Chondrocyte (in vitro differentiated cells): ENCODE results near the gene PARP12. TPM values are rescaled to one million over a fixed set of nuclear protein-coding genes. Genes with fewer than 3 reads are reported as not detected.

Experiments
- DNase-seq: peaks from one replicate; pipeline ENCODE4 v3.0.0; 2021; ENCODE audit warnings: mixed read lengths, low spot score
- H3K27ac Mint-ChIP-seq: one replicate; pipeline ENCODE4 v1.8.0; 2021; ENCODE audit warnings: mild to moderate bottlenecking, moderate library complexity, mixed read lengths; ENCODE audit not compliant: unreplicated experiment
- H3K27me3 Mint-ChIP-seq: 2 replicates; pipeline ENCODE4 v1.8.0; 2021; ENCODE audit warnings: low read depth, mixed read lengths
- H3K36me3 Mint-ChIP-seq: 2 replicates; pipeline ENCODE4 v1.8.0; 2021; ENCODE audit warnings: low read depth, mixed read lengths
- H3K4me1 Mint-ChIP-seq: 2 replicates; pipeline ENCODE4 v1.8.0; 2021; ENCODE audit warnings: low read depth, mild to moderate bottlenecking, mixed read lengths
- H3K4me3 Mint-ChIP-seq: one replicate; pipeline ENCODE4 v1.8.0; 2021; ENCODE audit warnings: mild to moderate bottlenecking, moderate library complexity, mixed read lengths; ENCODE audit not compliant: unreplicated experiment
- H3K9me3 Mint-ChIP-seq: 2 replicates; pipeline ENCODE4 v1.8.0; 2021; ENCODE audit warnings: low read depth, mixed read lengths
- CTCF ChIP-seq: fragments of 200-600 bp; sonication (generic); IDR thresholded peaks from 2 replicates; pipeline ENCODE4 v1.5.0; 2021; ENCODE audit warnings: antibody characterized with exemption, mild to moderate bottlenecking, moderate library complexity
- total RNA-seq: library from RNA; stranded (reverse); gene quantifications from 3 replicates; pipeline ENCODE4 v1.2.1, GENCODE V29; 2021

PARP12 gene
- total RNA-seq, 1 donor from 2014 or later, result 9.8 TPM

GRCh38 chr7:140068033-140068432, 5.3 kb upstream of the PARP12 start:
- no peak for DNase-seq
- H3K27me3 Mint-ChIP-seq, result no peaks in the 10 kb centered on the region
- TF ChIP-seq CTCF, result no peak
- H3K9me3 Mint-ChIP-seq, result peaks cover 43% of the 10 kb centered on the region
- no peak overlapping the region for H3K27ac Mint-ChIP-seq
- peaks cover 16% of the 10 kb centered on the region for H3K36me3 Mint-ChIP-seq
- no peak overlapping the region for H3K4me3 Mint-ChIP-seq
- no peaks in the 10 kb centered on the region for H3K4me1 Mint-ChIP-seq

DNA sequence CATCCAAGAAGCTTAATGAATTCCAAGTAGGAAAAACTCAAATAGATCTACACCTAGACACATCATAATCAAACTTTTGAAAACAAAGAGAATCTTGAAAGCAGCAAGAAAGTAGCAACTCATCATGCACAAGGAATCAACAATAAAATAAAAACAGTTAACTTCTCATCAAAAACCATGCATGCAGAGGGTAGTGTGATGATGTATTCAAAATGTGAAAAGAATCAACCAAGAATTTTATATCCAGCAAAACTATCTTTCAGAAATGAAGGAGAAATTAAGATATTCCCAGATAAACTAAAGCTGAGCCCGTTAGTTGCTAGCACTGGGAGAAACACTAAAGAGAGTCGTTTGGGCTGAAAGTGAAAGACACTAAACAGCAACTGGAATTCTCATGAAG, 4.3 kb upstream of the PARP12 start:
- H3K36me3 Mint-ChIP-seq, result peaks cover 16% of the 10 kb centered on the region
- no peak overlapping the region for H3K4me3 Mint-ChIP-seq
- no peak overlapping the region for H3K27ac Mint-ChIP-seq
- H3K9me3 Mint-ChIP-seq, result peaks cover 43% of the 10 kb centered on the region
- DNase-seq, result no peak
- no peaks in the 10 kb centered on the region for H3K27me3 Mint-ChIP-seq
- no peak for TF ChIP-seq CTCF
- H3K4me1 Mint-ChIP-seq, result no peaks in the 10 kb centered on the region

DNA sequence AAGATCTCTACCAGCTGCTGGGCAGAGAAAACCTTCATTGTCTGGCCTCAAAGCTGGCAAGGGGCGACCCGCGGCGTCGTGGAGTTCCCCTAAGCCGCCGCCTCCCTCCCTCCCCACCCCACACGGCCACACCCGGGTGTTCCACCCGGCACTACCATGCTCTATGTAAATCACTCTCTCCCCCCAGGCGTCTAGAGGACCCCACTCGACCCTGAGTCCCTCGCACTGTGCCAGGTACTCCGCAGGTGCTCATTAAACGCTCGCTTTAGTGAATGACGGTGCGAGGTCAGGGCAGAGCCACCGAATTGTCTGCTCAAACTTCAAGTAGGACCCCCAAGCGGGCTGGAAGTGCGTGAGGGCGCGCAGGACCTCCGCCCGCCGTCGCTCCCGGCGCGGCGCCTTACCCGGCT, 628 bp downstream of the PARP12 start:
- H3K27ac Mint-ChIP-seq, result peak overlapping the region; percentile 74

GRCh38 chr7:140061607-140061930, 1.2 kb downstream of the PARP12 start:
- Mint-ChIP-seq H3K9me3 (peaks cover 11% of the 10 kb centered on the region), H3K27me3 (no peaks in the 10 kb centered on the region), H3K27ac (peak overlapping the region; percentile 29), H3K4me3 (peak overlapping the region; percentile 71), H3K4me1 (peaks cover 36% of the 10 kb centered on the region), H3K36me3 (peaks cover 3% of the 10 kb centered on the region)
- TF ChIP-seq CTCF, result no peak
- DNase-seq, result no peak

More for the DNA sequence above, 628 bp downstream of the PARP12 start:
- DNase-seq, result no peak
- Mint-ChIP-seq H3K27me3 (no peaks in the 10 kb centered on the region), H3K9me3 (peaks cover 17% of the 10 kb centered on the region), H3K4me1 (peaks cover 36% of the 10 kb centered on the region), H3K4me3 (peak overlapping the region; percentile 71), H3K36me3 (peaks cover 8% of the 10 kb centered on the region)
- TF ChIP-seq CTCF, result no peak

DNA sequence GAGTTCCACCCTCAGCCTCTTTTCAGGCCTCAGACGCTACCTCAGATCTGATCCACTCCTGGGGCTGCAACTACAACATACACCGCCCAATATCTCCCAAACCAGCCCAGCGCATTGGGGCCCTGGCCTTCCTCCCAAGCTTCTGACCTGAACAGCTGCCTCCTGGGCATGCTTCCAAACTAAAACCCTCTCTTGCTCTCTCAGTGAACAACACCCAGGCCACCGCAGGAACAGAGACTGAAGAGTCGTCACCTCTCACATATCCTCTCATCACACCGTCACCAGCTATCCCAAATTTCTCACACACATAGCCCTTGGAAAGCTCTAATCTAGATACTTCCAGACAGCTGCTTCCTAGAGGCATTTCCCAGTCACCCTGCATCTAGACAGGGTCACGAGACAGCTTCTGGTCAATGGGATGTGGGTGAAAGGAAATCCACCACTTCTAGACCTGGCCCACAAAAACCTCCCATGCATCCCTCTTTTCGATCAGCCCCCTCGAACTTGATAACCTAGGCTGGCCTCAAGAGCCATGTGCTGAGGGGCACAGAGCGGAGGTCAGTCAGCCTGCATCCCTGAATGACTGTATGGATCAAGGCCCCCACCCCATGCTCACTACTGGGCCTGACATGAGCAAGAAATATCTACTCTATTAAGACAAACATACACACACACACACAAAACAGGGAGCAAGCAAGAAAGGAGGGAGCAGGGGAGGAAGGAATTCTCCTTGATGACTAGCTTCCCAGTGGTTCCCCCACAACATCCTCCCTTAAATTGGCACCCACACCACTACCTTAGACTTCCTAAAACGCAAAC, 1.8 kb downstream of the PARP12 start:
- Mint-ChIP-seq H3K27me3 (no peaks in the 10 kb centered on the region), H3K36me3 (peaks cover 1% of the 10 kb centered on the region), H3K4me3 (peak overlapping the region; percentile 71), H3K9me3 (peaks cover 5% of the 10 kb centered on the region), H3K4me1 (peaks cover 36% of the 10 kb centered on the region), H3K27ac (peak overlapping the region; percentile 29)
- TF ChIP-seq CTCF, result no peak
- no peak for DNase-seq
